Hindlimb muscle (tissue), 1 donor: ENCODE results near the gene KCNN2. TPM values are rescaled to one million over a fixed set of nuclear protein-coding genes. Genes with fewer than 3 reads are reported as not detected.
"Not testable (repeated sequence)": the region's sequence is repeated elsewhere in the genome, so short reads cannot be mapped to it uniquely, and the experiment has no call there.

Source experiments
- DNase-seq: peaks from one replicate; pipeline ENCODE4 v3.0.0-alpha.2; 2013
- polyA plus RNA-seq: library from polyadenylated mRNA; unstranded; fragments of 120-200 nt; gene quantifications from one replicate; pipeline ENCODE4 v1.2.1, GENCODE V29; 2013; ENCODE audit not compliant: insufficient read length

The KCNN2 gene
- polyA plus RNA-seq, 1 donor, result 9.6 TPM

DNA sequence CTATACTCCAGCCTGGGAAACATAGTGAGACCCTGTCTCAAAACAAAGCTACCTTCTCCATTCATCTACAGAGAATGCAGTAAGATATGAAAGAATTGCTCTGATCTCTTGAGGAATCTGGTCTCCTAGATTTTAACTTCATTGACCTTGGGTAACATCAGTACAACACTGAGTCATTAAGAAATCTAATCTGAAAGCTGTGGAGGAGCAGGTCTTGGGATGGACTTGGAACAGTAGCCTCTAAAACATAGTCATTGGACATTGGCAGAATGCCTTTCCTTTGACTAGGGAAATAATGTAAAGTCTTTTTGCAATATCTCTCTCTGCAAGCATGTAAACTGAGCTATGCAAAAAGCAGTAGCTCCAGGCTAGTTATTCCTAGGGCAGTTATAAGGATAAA, 58.1 kb downstream of the KCNN2 start:
- DNase-seq, result no peak

GRCh38 chr5:114427204-114427603, 65.3 kb downstream of the KCNN2 start:
- no peak for DNase-seq

- DNase-seq, result no peak
Observed at GRCh38 chr5:114430532-114430931, 68.7 kb downstream of the KCNN2 start.

DNA sequence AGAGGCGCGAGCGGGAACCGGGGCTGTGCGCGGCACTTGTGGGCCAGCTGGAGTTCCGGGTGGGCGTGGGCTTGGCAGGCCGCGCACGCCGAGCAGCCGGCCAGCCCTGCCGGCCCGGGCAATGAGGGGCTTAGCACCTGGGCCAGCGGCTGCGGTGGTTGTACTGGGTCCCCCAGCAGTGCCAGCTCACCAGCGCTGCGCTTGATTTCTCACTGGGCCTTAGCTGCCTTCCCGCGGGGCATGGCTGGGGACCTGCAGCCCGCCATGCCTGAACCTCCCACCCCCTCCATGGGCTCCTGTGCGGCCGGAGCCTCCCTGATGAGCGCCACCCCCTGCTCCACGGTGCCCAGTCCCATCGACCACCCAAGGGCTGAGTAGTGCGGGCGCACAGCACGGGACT, 70.8 kb downstream of the KCNN2 start:
- DNase-seq, result not testable (repeated sequence)

DNA sequence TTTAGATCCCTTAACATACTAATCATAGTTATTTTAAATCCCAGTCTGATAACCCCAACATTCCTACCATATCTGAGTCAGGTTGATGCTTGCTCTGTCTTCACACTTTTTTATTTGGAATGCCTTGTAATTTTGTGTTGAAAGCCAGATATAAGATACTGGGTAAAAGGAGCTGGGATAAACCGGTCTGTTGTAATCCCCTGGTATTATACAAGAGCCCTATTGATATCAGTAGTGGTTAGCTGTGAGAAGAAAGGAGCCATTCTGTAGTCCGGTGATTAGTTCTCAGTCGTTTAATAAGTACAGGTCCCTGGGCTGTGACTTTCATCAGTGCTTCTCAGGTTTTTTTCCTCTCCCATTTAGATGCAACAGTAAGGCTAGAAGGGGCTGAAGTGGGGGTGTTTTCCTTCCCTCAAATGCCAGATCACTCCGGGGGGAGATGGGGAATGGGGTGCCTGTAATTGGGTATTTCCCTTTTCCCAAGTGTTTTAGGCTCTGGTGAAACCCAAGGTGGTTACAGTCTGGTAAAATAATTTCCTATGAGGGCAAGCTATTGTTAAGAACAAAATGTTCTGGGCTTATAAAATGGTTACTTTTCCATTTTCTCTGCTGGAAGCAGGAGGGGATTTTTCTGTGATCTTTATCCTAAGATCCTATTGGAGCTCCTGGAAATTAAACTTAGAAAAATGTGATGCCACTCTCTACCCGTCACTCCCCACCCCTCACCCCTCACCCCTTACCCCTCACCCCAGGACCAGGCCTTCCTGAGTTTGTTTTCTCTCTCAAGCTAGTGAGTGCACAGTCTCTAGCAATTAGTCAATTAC, 72.7 kb downstream of the KCNN2 start:
- no peak for DNase-seq

DNA sequence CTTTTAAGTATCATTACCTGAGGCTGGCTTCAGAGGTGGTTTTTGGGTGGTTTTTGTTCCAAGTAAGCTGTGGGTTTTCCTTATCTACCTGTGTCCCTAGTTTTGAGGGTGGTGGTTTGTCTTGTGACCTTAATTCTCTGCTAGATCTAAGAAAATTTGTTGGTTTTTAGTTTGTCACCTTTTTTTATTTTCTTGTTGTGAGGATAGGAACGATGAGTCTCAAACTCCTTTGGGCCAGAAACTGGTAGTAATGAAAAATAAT, 73.3 kb downstream of the KCNN2 start:
- DNase-seq, result no peak

GRCh38 chr5:114435885-114436299, 74.0 kb downstream of the KCNN2 start:
- no peak for DNase-seq

- DNase-seq, result no peak
Observed at GRCh38 chr5:114437936-114438335, 76.1 kb downstream of the KCNN2 start.

- DNase-seq, result no peak
Observed at GRCh38 chr5:114438471-114438870, 76.6 kb downstream of the KCNN2 start.

DNA sequence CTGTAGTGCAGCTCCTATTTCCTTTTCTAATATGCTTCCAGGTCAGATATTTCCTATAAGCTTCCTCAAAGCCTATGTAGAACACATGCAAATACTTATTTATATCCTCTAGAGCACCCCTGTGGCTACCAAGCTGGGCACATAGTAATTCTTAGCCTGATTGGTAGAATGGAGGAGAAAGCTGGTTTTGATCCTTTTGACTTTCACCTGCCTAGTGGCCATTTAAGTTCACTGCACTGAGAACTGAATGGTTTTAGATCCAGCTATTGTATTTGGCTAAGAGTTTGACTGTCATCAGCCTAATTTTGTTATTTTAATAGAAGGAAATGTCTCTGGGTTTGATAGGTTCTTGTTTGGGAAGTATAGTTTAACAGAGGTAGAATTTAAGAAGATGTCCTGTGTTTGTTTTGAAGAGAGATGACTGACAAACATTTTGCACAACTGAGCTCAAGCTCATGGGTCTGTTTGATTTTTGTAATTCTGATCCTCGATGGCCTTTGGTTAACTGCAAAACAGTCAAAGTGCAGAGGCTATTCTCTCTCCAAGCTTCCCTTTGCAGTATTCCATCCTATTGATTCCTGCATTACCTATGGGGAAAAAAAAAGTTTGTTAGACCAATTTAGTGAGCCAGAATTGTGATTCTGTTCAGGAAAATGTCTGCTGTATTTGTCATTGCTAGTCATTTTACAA, 85.4 kb downstream of the KCNN2 start:
- no peak for DNase-seq

- no peak for DNase-seq
Observed at GRCh38 chr5:114448481-114448880, 86.6 kb downstream of the KCNN2 start.

DNA sequence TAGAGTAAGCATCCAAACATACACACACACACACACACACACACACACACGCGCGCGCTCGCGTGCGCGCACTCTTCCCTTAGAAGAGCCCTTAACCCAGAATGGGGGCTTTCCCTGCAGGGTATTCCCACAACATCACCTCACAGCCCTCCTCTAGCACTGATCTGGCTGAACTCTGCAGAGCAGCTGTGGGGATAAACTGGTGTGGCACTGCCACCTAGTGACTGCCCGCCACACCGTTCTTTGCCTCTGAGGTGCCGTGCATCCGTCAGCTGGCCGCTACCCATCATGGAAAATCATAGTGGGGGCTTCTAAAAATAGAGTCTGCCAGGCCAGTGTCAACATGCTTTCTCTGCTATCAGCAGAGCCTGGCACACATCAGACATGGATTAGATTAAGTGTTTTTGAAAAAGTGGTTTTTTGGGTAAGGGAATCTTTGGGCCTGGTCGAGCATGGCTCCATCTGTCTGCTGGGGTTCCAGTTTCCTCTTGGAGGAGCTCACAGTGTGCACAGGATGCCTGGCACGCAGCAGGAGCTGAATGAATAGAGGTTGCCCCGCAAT, 88.1 kb downstream of the KCNN2 start:
- peak; percentile 81 for DNase-seq

DNA sequence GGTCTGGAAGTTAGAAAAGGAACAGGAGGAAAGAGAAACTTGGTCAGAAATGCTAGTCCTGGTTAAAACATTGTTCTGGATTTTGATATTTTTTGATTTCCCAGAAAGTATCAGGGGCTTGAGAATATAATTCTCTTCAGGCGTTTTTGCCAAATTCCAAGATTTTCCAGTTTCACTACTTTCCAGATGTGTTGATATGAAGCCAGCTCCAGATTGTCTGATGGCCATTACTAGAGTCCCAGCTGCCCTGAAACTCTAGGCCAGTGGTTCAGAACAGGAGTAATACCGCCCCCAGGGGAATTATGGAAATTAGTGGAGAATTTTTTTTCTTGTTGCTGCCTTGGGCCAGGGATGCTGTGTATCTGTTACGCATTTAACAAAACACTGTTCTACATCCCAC, 88.6 kb downstream of the KCNN2 start:
- DNase-seq, result peak; percentile 89

DNA sequence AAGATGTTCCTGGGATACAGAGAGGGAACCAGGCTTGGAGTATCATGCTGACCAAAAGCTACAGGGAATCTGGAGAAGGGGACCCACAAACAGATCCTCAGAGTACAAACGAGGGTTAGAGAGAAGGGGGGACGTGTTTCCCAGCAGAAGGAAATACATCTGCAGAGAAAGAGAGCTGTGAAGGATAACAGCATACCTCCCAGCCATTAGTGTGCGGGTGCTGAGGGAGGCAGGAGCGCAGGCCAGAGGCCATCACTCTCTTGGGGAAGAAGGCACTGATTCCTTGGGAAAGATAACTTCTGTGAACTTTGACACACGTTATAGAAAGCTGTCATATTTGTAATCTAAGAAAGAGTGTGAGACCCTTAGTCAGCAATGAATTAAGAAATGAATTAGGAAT, 96.9 kb downstream of the KCNN2 start:
- DNase-seq, result no peak

GRCh38 chr5:114467171-114467570, 105.3 kb downstream of the KCNN2 start:
- no peak for DNase-seq

GRCh38 chr5:114467729-114468128, 105.9 kb downstream of the KCNN2 start:
- DNase-seq, result no peak

- DNase-seq, result no peak
Observed at GRCh38 chr5:114469372-114469771, 107.5 kb downstream of the KCNN2 start.

- DNase-seq, result no peak
Observed at GRCh38 chr5:114471529-114471928, 109.7 kb downstream of the KCNN2 start.

- DNase-seq, result no peak
Observed at GRCh38 chr5:114473541-114473940, 111.7 kb downstream of the KCNN2 start.

- no peak for DNase-seq
Observed at GRCh38 chr5:114477816-114478334, 116.0 kb downstream of the KCNN2 start.

GRCh38 chr5:114500756-114501155, 138.9 kb downstream of the KCNN2 start:
- no peak for DNase-seq

- DNase-seq, result no peak
Observed at GRCh38 chr5:114504560-114504959, 142.7 kb downstream of the KCNN2 start.

DNA sequence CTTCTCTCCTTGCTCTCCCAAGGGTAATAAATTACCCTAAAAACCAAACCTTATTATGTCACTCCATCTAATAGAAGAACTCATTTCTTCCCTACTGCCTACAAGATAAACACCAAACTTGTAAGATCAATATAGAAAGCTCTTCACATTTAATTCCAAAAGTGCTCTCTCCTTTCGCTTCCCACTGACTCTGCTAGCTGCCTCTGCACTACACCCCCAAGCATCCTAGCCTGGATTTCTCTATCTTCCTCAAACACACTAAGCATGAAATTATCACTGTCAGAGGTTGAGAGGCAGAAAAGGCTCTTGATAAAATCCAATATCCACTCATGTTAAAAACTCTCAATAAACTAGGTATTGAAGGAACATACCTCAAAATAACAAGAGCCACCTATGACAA, 162.4 kb downstream of the KCNN2 start:
- DNase-seq, result no peak

GRCh38 chr5:114544561-114544960, 182.7 kb downstream of the KCNN2 start:
- DNase-seq, result no peak
